ENCODE results near the gene CORIN. TPM values are rescaled to one million over a fixed set of nuclear protein-coding genes. Genes with fewer than 3 reads are reported as not detected.
"Not testable (repeated sequence)": the region's sequence is repeated elsewhere in the genome, so short reads cannot be mapped to it uniquely, and the experiment has no call there.

Gene CORIN
- polyA plus RNA-seq, 4 donors, result 0.04 to 0.16 TPM; not detected in 2

- Histone ChIP-seq H3K36me3 (ENCODE audit: control insufficient read depth in 3 of 3, insufficient read depth in 2 of 3, low read depth in 1 of 3, low read length in 3 of 3) (no peaks in the 10 kb centered on the region), H3K27ac (ENCODE audit: low read depth in 1 of 3, low read length in 2 of 3) (no peak overlapping the region), H3K4me3 (ENCODE audit: low read depth in 1 of 3, low read length in 3 of 3) (no peak overlapping the region), H3K4me1 (ENCODE audit: control insufficient read depth in 3 of 3, insufficient read depth in 2 of 3, low read depth in 1 of 3, low read length in 2 of 3) (no peaks in the 10 kb centered on the region), H3K27me3 (ENCODE audit: control insufficient read depth in 3 of 3, insufficient read depth in 3 of 3, low read length in 3 of 3) (no peaks in the 10 kb centered on the region), H3K9me3 (ENCODE audit: control insufficient read depth in 2 of 2, insufficient read depth in 1 of 2, low read depth in 1 of 2, low read length in 1 of 2) (no peaks in the 10 kb centered on the region)
- DNase-seq, result no peak
- 46 to 79% (median 71%) methylated on average over 2 of the region's 2 CpGs for WGBS, 3 donors
- no peak for FAIRE-seq
These were observed 61.5 kb downstream of the CORIN start for GRCh38 chr4:47776353-47776752.

- Histone ChIP-seq H3K27me3 (ENCODE audit: control insufficient read depth in 3 of 3, insufficient read depth in 3 of 3, low read length in 3 of 3) (no peaks in the 10 kb centered on the region), H3K4me3 (ENCODE audit: low read depth in 1 of 3, low read length in 3 of 3) (no peak overlapping the region), H3K4me1 (ENCODE audit: control insufficient read depth in 3 of 3, insufficient read depth in 2 of 3, low read depth in 1 of 3, low read length in 2 of 3) (no peaks in the 10 kb centered on the region), H3K36me3 (ENCODE audit: control insufficient read depth in 3 of 3, insufficient read depth in 2 of 3, low read depth in 1 of 3, low read length in 3 of 3) (no peaks in the 10 kb centered on the region), H3K27ac (ENCODE audit: low read depth in 1 of 3, low read length in 2 of 3) (no peak overlapping the region), H3K9me3 (ENCODE audit: control insufficient read depth in 2 of 2, insufficient read depth in 1 of 2, low read depth in 1 of 2, low read length in 1 of 2) (no peaks in the 10 kb centered on the region)
- no peak for DNase-seq
- WGBS, 3 donors, result 62 to 71% (median 65%) methylated on average over 6 of the region's 6 CpGs
- no peak for FAIRE-seq
These were observed 63.8 kb downstream of the CORIN start for GRCh38 chr4:47774079-47774478.

- no peaks in the 10 kb centered on the region for H3K36me3 ChIP-seq (ENCODE audit: control insufficient read depth in 3 of 3, insufficient read depth in 2 of 3, low read depth in 1 of 3, low read length in 3 of 3)
- FAIRE-seq (no peak), DNase-seq (no peak)
- H3K27ac ChIP-seq (ENCODE audit: low read depth in 1 of 3, low read length in 2 of 3), result no peak overlapping the region
- peaks cover 0 to 2% (median 0%) of the 10 kb centered on the region in 3 donors for H3K27me3 ChIP-seq (ENCODE audit: control insufficient read depth in 3 of 3, insufficient read depth in 3 of 3, low read length in 3 of 3)
- no peak overlapping the region for H3K4me3 ChIP-seq (ENCODE audit: low read depth in 1 of 3, low read length in 3 of 3)
- no peaks in the 10 kb centered on the region for H3K4me1 ChIP-seq (ENCODE audit: control insufficient read depth in 3 of 3, insufficient read depth in 2 of 3, low read depth in 1 of 3, low read length in 2 of 3)
- H3K9me3 ChIP-seq (ENCODE audit: control insufficient read depth in 2 of 2, insufficient read depth in 1 of 2, low read depth in 1 of 2, low read length in 1 of 2), result no peaks in the 10 kb centered on the region
- WGBS, 3 donors, result 75 to 91% (median 77%) methylated on average over 1 of the region's 1 CpG
These were observed 66.8 kb downstream of the CORIN start for GRCh38 chr4:47771020-47771419.

- not testable (repeated sequence) for FAIRE-seq; H3K36me3 ChIP-seq (ENCODE audit: control insufficient read depth in 3 of 3, insufficient read depth in 2 of 3, low read depth in 1 of 3, low read length in 3 of 3); H3K27me3 ChIP-seq (ENCODE audit: control insufficient read depth in 3 of 3, insufficient read depth in 3 of 3, low read length in 3 of 3); H3K4me1 ChIP-seq (ENCODE audit: control insufficient read depth in 3 of 3, insufficient read depth in 2 of 3, low read depth in 1 of 3, low read length in 2 of 3); H3K9me3 ChIP-seq (ENCODE audit: control insufficient read depth in 2 of 2, insufficient read depth in 1 of 2, low read depth in 1 of 2, low read length in 1 of 2); H3K27ac ChIP-seq (ENCODE audit: low read depth in 1 of 3, low read length in 2 of 3); H3K4me3 ChIP-seq (ENCODE audit: low read depth in 1 of 3, low read length in 3 of 3); DNase-seq
- WGBS, 3 donors, result 80 to 85% (median 84%) methylated on average over 7 of the region's 7 CpGs
These were observed 69.9 kb downstream of the CORIN start for GRCh38 chr4:47767956-47768355.

GRCh38 chr4:47763279-47763678 lies 74.6 kb downstream of the CORIN start:
- Histone ChIP-seq H3K4me1 (ENCODE audit: control insufficient read depth in 3 of 3, insufficient read depth in 2 of 3, low read depth in 1 of 3, low read length in 2 of 3) (no peaks in the 10 kb centered on the region), H3K36me3 (ENCODE audit: control insufficient read depth in 3 of 3, insufficient read depth in 2 of 3, low read depth in 1 of 3, low read length in 3 of 3) (no peaks in the 10 kb centered on the region), H3K27ac (ENCODE audit: low read depth in 1 of 3, low read length in 2 of 3) (no peak overlapping the region), H3K27me3 (ENCODE audit: control insufficient read depth in 3 of 3, insufficient read depth in 3 of 3, low read length in 3 of 3) (peaks cover 0 to 2% (median 0%) of the 10 kb centered on the region in 3 donors), H3K4me3 (ENCODE audit: low read depth in 1 of 3, low read length in 3 of 3) (no peak overlapping the region), H3K9me3 (ENCODE audit: control insufficient read depth in 2 of 2, insufficient read depth in 1 of 2, low read depth in 1 of 2, low read length in 1 of 2) (no peaks in the 10 kb centered on the region)
- no peak for DNase-seq
- no peak for FAIRE-seq
- WGBS, 3 donors, result 86 to 90% (median 88%) methylated on average over 6 of the region's 6 CpGs

- peaks cover 0 to 2% (median 0%) of the 10 kb centered on the region in 3 donors for H3K27me3 ChIP-seq (ENCODE audit: control insufficient read depth in 3 of 3, insufficient read depth in 3 of 3, low read length in 3 of 3)
- H3K9me3 ChIP-seq (ENCODE audit: control insufficient read depth in 2 of 2, insufficient read depth in 1 of 2, low read depth in 1 of 2, low read length in 1 of 2), result no peaks in the 10 kb centered on the region
- FAIRE-seq, result no peak
- no peaks in the 10 kb centered on the region for H3K36me3 ChIP-seq (ENCODE audit: control insufficient read depth in 3 of 3, insufficient read depth in 2 of 3, low read depth in 1 of 3, low read length in 3 of 3)
- DNase-seq, result no peak
- no peak overlapping the region for H3K4me3 ChIP-seq (ENCODE audit: low read depth in 1 of 3, low read length in 3 of 3)
- no peak overlapping the region for H3K27ac ChIP-seq (ENCODE audit: low read depth in 1 of 3, low read length in 2 of 3)
- no peaks in the 10 kb centered on the region for H3K4me1 ChIP-seq (ENCODE audit: control insufficient read depth in 3 of 3, insufficient read depth in 2 of 3, low read depth in 1 of 3, low read length in 2 of 3)
- WGBS, 3 donors, result 58 to 65% (median 62%) methylated on average over 2 of the region's 2 CpGs
These were observed 75.2 kb downstream of the CORIN start for GRCh38 chr4:47762376-47763266.

GRCh38 chr4:47753316-47753715 lies 84.6 kb downstream of the CORIN start:
- H3K9me3 ChIP-seq (ENCODE audit: control insufficient read depth in 2 of 2, insufficient read depth in 1 of 2, low read depth in 1 of 2, low read length in 1 of 2); H3K27ac ChIP-seq (ENCODE audit: low read depth in 1 of 3, low read length in 2 of 3); H3K4me3 ChIP-seq (ENCODE audit: low read depth in 1 of 3, low read length in 3 of 3); H3K4me1 ChIP-seq (ENCODE audit: control insufficient read depth in 3 of 3, insufficient read depth in 2 of 3, low read depth in 1 of 3, low read length in 2 of 3); DNase-seq; H3K27me3 ChIP-seq (ENCODE audit: control insufficient read depth in 3 of 3, insufficient read depth in 3 of 3, low read length in 3 of 3); FAIRE-seq; H3K36me3 ChIP-seq (ENCODE audit: control insufficient read depth in 3 of 3, insufficient read depth in 2 of 3, low read depth in 1 of 3, low read length in 3 of 3): not testable (repeated sequence)
- 85 to 91% (median 90%) methylated on average over 9 of the region's 9 CpGs for WGBS, 3 donors

GRCh38 chr4:47752214-47752613 lies 85.7 kb downstream of the CORIN start:
- Histone ChIP-seq H3K27ac (ENCODE audit: low read depth in 1 of 3, low read length in 2 of 3) (no peak overlapping the region), H3K4me3 (ENCODE audit: low read depth in 1 of 3, low read length in 3 of 3) (no peak overlapping the region), H3K36me3 (ENCODE audit: control insufficient read depth in 3 of 3, insufficient read depth in 2 of 3, low read depth in 1 of 3, low read length in 3 of 3) (no peaks in the 10 kb centered on the region), H3K9me3 (ENCODE audit: control insufficient read depth in 2 of 2, insufficient read depth in 1 of 2, low read depth in 1 of 2, low read length in 1 of 2) (peaks cover 0 to 5% of the 10 kb centered on the region in 2 donors), H3K27me3 (ENCODE audit: control insufficient read depth in 3 of 3, insufficient read depth in 3 of 3, low read length in 3 of 3) (no peaks in the 10 kb centered on the region), H3K4me1 (ENCODE audit: control insufficient read depth in 3 of 3, insufficient read depth in 2 of 3, low read depth in 1 of 3, low read length in 2 of 3) (no peaks in the 10 kb centered on the region)
- no peak for FAIRE-seq
- 29 to 58% (median 40%) methylated on average over 5 of the region's 5 CpGs for WGBS, 3 donors
- DNase-seq, result no peak
